BJ (cell line): ENCODE results near the gene FOXP1. TPM values are rescaled to one million over a fixed set of nuclear protein-coding genes. Genes with fewer than 3 reads are reported as not detected.

ENCODE experiments used
- CTCF ChIA-PET: fragments of 350-600 bp; formaldehyde crosslinking; extraction: SDS; loops from one replicate; lab custom pipeline; 2021; ENCODE audit warnings: antibody characterized with exemption, inconsistent platforms; lab: Yijun Ruan, JAX
- POLR2A ChIA-PET: fragments of 300-600 bp; sonication (Branson Sonifier 250); formaldehyde crosslinking; extraction: SDS; loops from one replicate; lab custom pipeline; 2021; ENCODE audit warnings: antibody characterized with exemption; lab: Charles Lee
- DNase-seq: peaks from one replicate; pipeline ENCODE4 v3.0.0-alpha.2; 2011; ENCODE audit warnings: low read depth
- H3K27me3 ChIP-seq: 2 replicates; pipeline ENCODE4 v1.6.0; 2011; ENCODE audit warnings: low read length; ENCODE audit not compliant: control insufficient read depth, insufficient read depth
- H3K36me3 ChIP-seq: 2 replicates; pipeline ENCODE4 v1.5.1; 2011; ENCODE audit warnings: low read length; ENCODE audit not compliant: control insufficient read depth, insufficient read depth
- H3K4me3 ChIP-seq: 2 replicates; pipeline ENCODE4 v1.5.1; 2011; ENCODE audit warnings: low read depth, mild to moderate bottlenecking, control low read depth, low read length
- polyA plus RNA-seq: library from polyadenylated mRNA; depleted of rRNA; stranded (reverse); fragments of >200 nt; gene quantifications from 2 replicates; pipeline ENCODE4 v1.2.3, GENCODE V29; 2011
- TF ChIP-seq, protein P1 (sequence below): IDR thresholded peaks from 2 replicates; pipeline ENCODE4 v1.5.1; 2011; ENCODE audit warnings: low read depth, mild to moderate bottlenecking, control low read depth, inconsistent platforms, low read length, moderate library complexity; ENCODE audit not compliant: insufficient read depth

Gene FOXP1
- polyA plus RNA-seq, 1 experiment = 37.0 TPM

GRCh38 chr3:71415681-71416122 is 167.8 kb downstream of the FOXP1 start:
- POLR2A ChIA-PET = no interaction called here

DNA sequence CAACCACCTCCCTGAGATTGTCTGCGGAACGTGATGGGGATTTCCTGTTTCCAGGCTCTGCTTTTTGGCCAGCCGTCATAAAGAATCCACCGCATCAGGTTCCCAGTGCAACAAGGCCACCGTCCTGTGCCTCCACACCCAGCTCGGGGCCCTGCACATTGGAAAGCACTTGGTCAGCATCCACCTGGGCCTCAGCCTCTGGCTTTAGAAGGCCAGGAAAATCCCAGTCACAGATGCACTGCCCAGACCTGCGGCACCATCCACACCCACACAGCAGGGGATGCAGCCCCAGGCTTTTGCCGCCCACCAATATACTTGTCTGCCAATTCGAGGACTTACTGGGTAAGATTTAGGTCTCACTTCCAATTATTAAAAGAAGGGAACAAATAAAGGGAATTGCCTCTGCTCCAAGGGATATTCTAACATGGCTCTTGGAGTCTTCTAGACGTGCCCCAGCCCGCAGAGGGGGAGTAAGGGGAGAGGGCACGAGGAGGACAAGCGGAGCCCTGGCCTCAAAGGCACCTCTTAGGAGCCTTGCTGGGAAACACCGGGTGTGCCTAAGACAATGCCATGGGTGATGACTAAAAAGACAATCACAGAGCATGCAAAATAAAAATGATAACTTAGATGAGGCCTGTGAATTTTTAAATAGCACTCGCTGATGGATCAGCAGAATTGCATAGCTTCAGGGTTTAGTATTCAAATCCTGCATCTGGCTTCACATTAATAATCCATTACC is 169.2 kb downstream of the FOXP1 start:
- TF ChIP-seq, protein P1, sequence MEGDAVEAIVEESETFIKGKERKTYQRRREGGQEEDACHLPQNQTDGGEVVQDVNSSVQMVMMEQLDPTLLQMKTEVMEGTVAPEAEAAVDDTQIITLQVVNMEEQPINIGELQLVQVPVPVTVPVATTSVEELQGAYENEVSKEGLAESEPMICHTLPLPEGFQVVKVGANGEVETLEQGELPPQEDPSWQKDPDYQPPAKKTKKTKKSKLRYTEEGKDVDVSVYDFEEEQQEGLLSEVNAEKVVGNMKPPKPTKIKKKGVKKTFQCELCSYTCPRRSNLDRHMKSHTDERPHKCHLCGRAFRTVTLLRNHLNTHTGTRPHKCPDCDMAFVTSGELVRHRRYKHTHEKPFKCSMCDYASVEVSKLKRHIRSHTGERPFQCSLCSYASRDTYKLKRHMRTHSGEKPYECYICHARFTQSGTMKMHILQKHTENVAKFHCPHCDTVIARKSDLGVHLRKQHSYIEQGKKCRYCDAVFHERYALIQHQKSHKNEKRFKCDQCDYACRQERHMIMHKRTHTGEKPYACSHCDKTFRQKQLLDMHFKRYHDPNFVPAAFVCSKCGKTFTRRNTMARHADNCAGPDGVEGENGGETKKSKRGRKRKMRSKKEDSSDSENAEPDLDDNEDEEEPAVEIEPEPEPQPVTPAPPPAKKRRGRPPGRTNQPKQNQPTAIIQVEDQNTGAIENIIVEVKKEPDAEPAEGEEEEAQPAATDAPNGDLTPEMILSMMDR = no peak
- DNase-seq = no peak
- H3K27me3 ChIP-seq = no peaks in the 10 kb centered on the region
- ChIA-PET CTCF (interaction anchor here (1.0 kb wide), 1 partner anchor 19 kb away, joined by 3 read pairs; no protein-coding TSS in a partner anchor), POLR2A (no interaction called here)
- H3K4me3 ChIP-seq = no peak overlapping the region
- no peaks in the 10 kb centered on the region for H3K36me3 ChIP-seq

More at GRCh38 chr3:71415681-71416122, 167.8 kb downstream of the FOXP1 start:
- Histone ChIP-seq H3K36me3 (no peaks in the 10 kb centered on the region), H3K4me3 (no peak overlapping the region), H3K27me3 (no peaks in the 10 kb centered on the region)
- DNase-seq = no peak
- CTCF ChIA-PET = interaction anchor here (1.0 to 2.8 kb wide), 2 partner anchors 18 to 20 kb away, joined by 3 to 14 read pairs; no protein-coding TSS in a partner anchor
- TF ChIP-seq, protein P1 = no peak

- Histone ChIP-seq H3K27me3 (no peaks in the 10 kb centered on the region), H3K4me3 (no peak overlapping the region), H3K36me3 (no peaks in the 10 kb centered on the region)
- ChIA-PET POLR2A (no interaction called here), CTCF (no interaction called here)
- TF ChIP-seq, protein P1 = no peak
- DNase-seq = no peak
Measured at GRCh38 chr3:71413572-71413971, 170.0 kb downstream of the FOXP1 start.

DNA sequence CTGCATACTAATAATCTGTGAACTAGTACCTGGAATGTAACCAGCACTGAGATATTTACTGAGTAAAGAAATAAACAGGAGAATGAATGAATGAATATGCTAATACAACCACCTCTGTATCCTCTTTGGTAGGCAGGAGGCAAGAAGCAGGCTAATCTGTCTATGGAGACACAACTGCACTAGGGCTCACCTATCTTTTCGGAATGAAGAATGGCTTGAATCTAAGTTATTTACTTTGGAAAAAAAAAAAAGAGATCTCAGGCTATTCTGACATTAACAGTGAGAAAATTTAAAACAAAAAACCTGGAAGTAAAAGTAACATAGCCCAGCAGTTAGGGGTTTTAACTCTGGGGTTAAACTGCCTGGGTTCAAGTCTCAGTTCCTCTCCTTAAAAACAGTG is 174.2 kb downstream of the FOXP1 start:
- H3K27me3 ChIP-seq = no peaks in the 10 kb centered on the region
- ChIA-PET POLR2A (no interaction called here), CTCF (interaction anchor here (2.3 kb wide), 1 partner anchor 13 kb away, joined by 16 read pairs; no protein-coding TSS in a partner anchor)
- no peaks in the 10 kb centered on the region for H3K36me3 ChIP-seq
- no peak overlapping the region for H3K4me3 ChIP-seq
- TF ChIP-seq, protein P1 = no peak
- no peak for DNase-seq

DNA sequence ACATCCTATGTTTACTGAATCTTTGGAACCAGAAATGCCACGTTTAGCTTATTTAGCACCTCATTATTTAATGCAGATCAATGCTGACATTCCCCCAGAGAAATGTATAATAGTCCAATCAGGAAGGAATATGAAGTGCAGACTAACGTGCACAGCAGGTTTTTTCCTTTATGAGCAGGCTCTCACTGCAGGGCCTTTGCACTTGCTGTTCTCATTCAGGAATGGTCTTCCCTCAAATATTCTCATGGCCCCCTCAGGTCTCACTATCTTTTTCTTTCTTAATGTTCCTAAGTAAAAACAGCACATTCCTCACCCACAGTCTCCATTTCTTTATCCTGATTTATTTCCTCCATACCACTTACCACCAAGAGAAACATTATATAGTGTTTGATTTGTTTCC is 174.6 kb downstream of the FOXP1 start:
- CTCF ChIA-PET = interaction anchor here (0.7 kb wide), 1 partner anchor 12 kb away, joined by 3 read pairs; no protein-coding TSS in a partner anchor
- DNase-seq = no peak
- Histone ChIP-seq H3K36me3 (no peaks in the 10 kb centered on the region), H3K27me3 (no peaks in the 10 kb centered on the region), H3K4me3 (no peak overlapping the region)
- TF ChIP-seq, protein P1 = no peak
- POLR2A ChIA-PET = no interaction called here
